Stimulated activated naive CD4-positive, alpha-beta T cell (primary cell): Measurements from ENCODE around the gene LDLRAD4.
"Not testable (repeated sequence)": the region's sequence is repeated elsewhere in the genome, so short reads cannot be mapped to it uniquely, and the experiment has no call there.

ENCODE experiments used
- DNase-seq, 6 experiments: peaks; one replicate each; lab custom pipeline; 2025; lab: John Stamatoyannopoulos, UW

The LDLRAD4 gene

DNA sequence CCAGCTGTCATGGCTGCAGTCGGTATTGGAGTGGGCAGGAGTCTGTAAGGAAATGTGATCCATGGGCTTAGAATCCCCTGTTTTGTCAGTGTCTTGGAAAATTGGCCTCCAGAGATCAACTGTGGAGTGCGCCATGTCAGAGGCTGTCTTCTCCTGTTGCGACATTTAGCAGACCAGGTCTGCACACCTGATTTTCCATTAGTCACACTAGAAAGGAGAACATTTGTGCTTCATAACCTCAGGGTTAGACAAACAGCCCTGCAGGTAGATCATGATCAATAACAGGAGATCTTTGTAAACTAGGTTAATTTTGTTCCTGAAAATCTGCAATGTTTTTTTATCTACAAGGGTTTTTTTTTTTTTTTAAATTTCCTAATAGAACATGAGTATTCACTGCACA is 28.0 kb downstream of the LDLRAD4 start:
- no peak for DNase-seq

DNA sequence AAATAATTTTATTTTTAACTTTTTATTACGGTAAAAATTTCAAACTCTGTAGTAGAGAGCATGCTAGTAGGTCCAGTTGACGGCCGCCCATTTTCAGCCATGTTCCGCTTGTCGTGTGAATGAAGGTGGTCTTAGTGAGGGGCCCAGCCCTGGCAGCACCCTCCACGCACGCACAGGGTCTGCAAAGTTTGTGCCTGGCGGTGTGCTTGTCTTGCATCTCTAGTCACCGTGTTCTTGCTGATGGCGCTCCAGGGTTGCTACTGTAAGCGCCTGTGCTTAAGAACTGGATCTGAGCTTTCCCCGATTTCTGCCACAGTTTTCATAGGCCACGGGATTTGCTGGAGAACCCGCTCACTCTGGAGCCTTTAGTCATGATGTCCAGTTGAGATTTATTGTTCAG is 28.9 kb downstream of the LDLRAD4 start:
- no peak for DNase-seq

DNA sequence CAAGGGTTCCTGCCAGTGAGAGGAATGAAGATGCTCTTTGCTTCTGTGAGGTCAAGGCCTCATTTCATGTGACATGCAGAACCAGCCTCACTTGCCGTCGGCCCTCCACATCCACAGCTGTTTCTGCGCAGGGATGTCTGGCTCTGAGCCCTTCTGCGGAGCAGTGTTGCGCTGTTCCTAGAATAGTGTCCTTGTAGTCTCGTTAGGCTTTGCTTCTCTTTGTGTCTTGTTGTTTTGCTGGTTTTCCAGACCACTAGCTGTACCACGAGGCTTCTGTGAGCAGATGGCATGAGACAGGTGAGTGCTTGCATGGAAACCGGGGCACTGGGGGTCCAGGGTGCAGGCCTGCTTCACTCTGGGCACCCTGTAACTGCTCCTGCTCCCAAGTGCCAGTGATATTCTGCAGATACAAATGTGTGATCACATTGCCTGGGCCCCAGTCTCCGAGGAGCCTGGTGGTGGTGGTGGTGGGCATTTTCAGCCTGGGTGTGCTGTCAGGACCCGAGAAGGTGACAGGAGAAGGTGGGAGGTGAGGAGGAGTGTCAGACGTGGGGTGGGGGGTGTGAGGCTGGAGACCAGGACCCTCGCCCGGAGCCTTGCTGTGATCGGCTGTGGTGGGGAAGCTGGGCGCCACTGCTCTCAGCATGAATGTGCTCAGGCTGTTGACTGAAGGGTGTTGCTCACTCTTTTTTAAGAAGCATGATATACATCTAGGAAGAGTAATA is 34.3 kb downstream of the LDLRAD4 start:
- DNase-seq: no peak

DNA sequence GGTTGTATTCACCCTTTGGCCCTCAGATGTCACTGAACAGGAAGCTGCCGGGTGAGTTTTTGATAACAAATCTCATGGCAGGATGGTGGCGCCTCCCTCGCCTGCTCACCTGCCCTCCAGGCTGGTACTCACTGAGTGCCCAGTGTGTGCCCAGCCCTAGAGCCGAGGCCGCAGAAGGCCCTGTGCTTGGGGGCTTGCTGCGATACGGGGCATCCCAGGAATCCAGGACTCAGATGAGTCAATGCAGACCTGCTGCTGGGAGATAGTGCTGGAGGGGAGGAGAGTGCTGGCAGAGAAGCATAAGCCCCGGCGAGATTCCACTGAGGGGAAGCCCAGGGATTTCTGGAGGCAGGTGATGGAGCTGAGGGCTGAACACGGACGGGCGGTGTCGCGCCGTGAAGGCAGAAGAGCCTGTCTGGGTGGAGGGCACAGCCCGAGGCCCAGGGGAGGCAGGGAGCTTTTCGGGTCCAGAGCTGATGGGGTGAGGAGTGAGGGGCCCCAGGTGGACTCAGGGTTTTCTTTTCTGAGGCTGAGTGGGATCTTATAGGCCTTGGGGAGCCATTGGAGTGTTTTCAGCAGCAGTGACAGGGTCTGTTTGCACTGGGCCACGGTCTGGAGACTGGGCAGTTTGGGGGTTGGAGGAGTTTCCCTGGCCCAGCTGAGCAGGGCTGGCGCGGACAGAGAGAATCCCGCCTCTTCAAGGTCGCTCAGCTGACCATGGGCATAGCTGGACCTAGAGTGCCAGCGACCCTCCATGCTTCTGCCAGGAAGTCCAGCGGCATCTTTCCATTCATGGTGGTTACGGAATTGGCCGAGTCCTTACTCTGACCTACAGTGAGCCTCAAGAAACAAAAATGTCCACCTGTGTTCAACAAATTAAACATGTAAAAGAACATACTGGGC is 35.5 kb downstream of the LDLRAD4 start:
- DNase-seq: no peak

DNA sequence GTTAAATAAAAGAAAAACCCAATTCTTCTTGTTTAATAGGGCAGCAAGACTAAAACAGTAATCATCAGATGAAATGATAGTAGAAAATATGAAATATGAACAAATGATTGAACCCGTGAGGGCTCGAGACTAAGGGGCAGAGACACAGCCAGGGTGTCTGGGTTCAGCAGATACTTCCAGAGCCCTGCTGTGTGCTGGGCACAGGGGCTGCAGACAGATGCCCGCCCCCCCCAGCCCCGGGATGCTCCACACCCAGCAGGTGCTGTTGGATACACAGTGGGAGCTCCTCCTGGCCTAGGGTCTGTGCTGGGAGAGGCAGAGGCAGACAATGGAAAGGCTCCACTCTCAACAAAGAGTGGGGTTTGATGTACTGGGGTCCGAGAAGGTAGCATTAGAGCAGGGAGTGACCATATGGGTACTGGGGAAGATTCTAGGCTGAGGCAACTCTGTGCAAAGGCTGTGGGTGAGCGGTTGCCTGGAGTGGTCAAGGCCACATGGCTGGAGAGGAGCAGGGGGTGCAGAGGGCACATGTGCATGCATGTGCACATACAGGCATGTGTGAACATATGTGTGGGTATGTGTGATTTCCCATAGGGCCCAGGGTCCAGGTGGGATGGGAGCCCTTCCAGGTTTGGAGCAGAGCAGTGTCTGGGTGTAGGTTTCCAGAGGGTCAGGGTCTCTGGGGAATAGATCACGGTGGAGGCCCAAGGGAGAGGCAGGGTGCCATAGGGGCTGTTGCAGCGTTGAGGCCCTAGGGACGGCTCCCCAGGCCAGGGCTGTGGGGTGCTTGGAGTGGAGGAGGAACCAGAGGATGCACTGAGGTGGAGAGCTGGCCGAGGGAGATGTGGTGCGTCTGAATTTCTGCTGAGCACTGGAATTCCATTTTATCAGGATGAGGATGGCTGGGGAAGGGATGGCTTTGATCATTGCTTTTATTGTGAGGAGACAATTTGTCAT is 36.7 kb downstream of the LDLRAD4 start:
- DNase-seq: no peak

DNA sequence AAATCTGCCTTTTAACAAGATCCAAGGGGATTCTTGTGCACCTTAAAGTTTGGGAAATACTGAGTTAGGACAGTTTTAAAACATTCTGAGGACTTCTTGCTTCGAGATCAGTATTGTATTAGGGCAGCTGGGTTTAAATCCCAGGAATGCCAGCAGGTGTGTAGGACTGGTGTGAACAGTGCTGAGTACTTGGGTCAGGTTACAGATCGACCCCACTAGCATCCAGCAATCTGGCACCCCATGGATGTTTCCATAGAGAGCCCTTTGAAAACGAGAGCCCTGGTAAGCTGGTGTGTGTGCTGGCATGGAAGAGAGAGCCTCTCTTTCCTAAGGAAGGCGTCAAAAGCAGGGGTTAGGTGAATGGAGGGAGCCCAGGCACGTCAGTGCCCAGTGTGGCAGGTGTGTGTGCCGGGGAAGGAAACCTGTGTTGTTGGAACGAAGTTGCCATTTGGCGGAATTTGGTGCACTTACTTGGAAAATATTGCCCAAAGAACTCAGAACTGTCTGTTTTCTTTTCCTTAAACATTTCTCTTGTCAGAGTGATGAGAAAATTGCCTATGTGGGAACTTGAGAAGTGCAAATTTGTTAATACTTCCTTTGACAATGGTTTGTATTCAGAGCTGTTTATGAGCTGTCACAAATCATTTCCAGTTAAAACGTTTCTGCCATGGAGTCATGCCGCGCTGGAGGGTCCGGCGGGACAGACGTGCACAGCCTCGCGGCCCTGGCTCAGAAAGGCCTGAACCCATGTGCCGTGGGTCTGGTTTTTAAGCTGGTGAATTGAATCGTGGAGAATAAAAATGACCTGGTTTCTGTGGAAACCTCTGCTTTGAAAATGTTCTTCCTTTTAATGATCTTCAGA is 38.1 kb downstream of the LDLRAD4 start:
- DNase-seq: no peak

DNA sequence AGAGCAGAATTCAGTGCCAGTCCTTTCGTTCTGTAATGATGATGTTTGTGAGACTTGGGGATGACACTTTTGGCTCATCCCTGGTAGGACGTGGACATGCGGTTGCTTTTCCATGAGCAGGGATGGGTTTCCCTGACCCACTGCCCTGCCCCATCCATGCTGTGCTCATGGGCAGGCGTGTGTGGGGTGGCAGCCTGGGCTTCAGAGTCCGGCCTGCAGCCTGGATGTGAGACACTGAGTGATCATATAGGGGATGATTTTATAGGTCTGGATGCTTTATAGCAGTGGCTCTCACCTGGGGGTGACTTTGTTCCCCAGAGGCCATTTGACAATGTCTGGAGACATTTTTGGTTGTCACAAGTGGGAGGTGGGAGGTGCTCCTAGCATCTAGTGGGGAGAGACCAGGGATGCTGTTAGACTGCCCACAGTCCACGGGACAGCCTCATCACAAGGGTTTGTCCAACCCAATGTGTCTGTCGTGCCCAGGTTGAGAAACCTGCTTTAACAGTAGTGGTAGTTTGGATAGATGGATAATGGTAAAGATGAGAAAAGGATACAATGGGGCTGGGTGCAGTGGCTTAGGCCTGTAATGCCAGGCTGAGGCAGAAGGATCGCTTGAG is 38.9 kb downstream of the LDLRAD4 start:
- no peak for DNase-seq

DNA sequence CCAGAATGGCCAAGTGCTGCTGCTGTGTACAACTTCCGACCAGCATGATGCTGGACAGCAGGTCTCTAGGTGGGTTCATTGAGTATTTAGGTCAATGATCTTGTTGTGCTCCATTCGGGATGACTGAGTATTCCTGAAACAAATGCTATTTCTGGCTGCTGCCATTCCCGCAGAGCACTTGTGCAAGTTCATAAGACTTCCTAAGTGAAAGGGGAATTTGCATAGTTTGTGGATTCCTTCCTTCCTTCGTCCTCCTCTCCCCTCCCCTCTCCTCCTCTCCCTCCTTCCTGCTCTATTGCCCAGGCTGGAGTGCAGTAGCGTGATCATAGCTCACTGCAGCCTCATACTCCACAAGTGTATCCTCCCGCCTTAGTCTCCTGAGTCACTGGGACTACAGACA is 40.4 kb downstream of the LDLRAD4 start:
- no peak for DNase-seq

DNA sequence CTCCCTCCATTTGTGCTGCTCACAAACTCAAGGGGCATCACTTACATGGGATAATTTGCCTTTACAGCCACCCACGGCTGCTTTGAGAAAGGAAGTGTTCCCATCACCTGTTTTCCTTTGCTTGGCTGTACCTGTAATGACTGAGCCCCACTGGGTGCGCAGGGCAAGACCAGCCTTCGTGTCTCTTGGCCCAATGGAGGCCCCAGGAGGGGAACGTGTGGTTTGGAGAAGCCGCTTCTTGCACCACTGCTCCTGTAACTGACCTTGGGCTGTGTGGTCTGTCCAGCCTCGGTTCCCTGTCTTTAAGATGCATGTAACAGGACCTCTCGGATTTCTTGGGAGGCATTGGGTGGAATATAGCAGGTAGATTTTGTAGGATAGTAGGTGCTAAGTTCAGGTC is 41.1 kb downstream of the LDLRAD4 start:
- DNase-seq: no peak

DNA sequence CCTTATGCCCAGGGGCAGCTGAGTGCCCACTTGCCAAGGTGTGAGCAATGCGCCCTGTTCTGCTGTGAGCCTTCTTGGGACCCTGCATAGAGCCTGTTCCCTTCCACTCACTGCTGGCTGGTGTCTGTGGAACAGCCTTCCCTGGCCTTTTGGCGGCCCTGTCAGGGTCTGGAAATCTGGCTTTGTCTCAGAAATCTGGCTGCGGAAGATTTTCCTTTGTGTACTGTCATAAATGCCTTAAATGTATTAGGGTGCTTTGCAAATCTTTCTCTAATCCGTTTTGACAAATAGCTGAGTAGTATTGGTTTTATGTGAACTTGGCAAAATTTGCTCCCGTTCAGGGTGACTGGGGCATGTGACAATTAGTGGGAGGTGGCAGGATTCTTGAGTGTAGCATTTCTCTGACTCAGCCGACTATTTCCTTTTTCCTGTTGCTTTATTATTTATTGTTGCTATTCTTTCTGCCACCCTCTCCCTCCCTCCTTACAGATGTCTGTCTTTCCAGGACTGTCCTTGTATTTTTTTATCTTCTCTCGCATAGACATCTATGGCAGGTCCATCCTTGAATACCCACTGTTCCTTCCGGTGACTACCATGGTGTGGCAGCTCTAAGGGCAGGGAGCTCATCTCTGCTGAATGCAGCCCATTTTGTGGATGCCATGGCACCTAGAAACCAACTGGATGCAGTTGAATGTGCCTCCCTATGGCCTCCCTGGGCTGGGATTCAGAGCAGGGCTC is 41.8 kb downstream of the LDLRAD4 start:
- no peak for DNase-seq

DNA sequence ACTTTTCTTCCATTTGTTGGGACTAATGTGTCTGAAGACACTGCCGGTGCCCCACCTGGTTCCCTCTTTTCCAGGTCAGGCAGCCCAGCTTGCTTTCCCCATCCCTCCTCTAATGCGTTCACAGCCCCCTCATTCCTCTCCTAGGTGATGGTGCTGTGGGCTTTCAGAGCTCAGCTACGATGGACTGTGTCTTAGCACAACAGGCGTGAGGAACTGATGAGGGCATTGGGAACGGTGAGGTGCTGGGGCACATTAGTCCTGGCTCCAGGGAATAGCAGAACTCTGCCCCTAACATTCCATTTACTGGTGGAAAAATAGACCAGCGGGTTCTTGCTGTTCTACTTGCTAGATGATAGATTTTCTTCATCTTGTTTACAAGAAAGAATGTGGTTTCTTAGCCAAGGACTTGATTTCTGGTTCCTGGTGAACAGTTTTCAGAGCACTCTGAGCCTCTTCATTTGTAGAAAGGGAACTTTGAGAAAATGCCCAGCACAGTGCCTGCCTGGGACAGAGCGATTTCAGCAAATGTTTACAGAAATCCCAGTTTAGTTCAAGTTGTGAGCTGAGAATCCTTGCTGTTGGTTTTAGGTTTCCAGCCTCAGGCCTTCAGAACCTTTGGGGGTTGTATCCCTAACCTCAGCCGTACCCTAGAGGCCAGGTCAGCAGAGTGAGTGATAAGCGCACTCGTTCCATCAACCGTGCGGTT is 42.5 kb downstream of the LDLRAD4 start:
- peak in 1 of 6 experiments; percentile 11 for DNase-seq

DNA sequence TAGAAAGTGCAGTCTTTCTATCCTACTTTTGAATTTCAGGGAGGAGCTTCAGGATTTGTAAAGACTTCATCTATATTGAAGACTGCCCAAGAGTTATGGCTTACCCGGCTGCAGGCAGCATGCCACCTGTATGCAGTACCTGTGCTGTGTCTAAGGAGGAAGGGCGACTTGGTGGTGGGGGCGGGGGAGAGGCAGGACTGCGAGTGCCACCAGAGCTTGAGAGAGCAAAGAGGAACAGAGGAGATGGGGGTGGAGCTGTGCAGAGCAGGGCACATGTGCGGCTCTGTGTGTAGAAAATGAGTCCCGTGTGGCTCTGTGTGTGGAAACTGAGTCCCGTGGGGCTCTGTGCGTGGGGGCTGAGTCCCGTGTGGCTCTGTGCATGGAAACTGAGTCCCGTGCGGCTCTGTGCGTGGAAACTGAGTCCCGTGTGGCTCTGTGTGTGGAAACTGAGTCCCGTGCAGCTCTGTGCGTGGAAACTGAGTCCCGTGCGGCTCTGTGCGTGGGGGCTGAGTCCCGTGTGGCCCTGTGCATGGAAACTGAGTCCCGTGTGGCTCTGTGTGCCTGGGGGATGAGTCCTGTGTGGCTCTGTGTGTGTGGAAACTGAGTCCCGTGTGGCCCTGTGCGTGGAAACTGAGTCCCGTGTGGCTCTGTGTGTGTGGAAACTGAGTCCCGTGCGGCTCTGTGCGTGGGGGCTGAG is 43.2 kb downstream of the LDLRAD4 start:
- DNase-seq: peak in 3 of 6 experiments; percentile 6 to 18 (median 11)

DNA sequence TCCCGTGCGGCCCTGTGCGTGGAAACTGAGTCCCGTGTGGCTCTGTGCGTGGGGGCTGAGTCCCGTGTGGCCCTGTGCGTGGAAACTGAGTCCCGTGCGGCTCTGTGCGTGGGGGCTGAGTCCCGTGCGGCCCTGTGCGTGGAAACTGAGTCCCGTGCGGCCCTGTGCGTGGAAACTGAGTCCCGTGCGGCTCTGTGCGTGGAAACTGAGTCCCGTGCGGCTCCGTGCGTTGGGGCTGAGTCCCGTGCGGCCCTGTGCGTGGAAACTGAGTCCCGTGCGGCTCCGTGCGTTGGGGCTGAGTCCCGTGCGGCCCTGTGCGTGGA is 43.8 kb downstream of the LDLRAD4 start:
- not testable (repeated sequence) for DNase-seq

DNA sequence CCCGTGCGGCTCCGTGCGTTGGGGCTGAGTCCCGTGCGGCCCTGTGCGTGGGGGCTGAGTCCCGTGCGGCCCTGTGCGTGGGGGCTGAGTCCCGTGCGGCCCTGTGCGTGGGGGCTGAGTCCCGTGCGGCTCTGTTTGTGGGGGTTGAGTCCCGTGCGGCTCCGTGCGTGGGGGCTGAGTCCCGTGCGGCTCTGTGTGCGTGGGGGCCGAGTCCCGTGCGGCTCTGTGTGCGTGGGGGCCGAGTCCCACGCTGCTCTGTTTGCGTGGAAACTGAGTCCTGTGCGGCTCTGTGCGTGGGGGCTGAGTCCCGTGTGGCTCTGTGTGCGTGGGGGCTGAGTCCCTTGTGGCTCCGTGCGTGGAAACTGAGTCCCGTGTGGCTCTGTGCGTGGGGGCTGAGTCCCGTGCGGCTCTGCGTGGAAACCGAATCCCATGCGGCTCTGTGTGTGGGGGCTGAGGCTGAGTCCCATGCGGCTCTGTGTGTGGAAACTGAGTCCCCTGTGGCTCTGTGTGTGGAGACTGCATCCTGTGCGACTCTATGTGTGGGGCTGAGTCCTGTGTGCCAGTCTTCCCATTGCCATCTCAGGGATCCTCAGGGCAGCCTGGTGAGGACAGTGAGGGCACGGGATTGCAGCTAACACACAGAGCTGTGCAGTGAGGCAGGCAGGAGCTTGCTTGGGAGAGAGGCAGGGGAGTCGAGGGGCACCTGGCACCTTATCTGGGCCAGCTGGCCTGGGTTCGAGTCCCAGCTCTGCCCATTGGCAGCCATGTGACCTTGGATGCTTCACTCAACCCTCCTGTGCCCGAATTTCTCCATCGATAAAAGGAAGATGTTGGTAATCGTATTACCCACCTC is 44.5 kb downstream of the LDLRAD4 start:
- no peak for DNase-seq

DNA sequence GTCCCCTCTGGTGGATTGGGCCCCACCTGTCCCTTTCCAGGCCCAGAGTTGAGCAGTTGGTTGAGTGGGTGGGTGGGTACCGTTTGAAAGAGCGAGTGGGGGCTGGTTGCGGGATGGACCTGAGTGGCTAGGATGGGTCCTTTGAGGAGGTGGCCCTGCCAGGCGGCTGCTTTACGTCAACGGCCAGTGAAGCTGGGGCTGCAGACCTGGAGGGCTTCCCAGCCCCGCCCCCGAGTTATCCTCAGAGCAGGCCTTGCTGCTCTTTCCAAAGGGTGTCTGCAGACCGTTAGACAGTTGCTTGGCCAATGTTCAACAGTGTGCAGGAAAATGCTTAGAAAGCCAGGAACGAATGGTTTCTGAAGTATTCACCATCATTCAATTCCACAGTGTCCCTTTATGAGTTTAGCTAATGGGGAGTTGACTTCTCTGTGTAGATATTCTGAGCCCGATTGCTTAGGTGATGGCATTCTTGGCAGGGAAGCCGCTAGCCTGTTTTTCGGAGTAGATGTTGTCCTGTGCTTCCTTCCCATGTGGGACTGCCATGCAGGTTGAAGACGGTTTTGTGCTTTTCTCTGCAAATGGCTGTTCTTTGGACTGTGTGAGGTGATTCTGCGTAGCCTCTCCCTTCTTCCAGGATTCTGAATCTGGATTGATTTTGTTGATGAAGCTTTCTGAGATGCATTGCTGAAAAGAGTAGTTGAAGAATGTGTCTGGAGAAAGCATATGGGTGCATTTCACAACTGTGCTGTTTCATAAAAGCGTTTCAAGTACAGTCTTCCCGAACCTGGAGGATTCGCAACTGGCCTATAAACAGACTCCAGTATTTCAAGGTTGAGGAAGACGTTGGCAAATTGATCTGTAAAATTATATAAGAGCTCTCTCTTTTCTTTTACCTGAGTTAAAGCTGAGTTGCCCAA is 45.8 kb downstream of the LDLRAD4 start:
- no peak for DNase-seq

DNA sequence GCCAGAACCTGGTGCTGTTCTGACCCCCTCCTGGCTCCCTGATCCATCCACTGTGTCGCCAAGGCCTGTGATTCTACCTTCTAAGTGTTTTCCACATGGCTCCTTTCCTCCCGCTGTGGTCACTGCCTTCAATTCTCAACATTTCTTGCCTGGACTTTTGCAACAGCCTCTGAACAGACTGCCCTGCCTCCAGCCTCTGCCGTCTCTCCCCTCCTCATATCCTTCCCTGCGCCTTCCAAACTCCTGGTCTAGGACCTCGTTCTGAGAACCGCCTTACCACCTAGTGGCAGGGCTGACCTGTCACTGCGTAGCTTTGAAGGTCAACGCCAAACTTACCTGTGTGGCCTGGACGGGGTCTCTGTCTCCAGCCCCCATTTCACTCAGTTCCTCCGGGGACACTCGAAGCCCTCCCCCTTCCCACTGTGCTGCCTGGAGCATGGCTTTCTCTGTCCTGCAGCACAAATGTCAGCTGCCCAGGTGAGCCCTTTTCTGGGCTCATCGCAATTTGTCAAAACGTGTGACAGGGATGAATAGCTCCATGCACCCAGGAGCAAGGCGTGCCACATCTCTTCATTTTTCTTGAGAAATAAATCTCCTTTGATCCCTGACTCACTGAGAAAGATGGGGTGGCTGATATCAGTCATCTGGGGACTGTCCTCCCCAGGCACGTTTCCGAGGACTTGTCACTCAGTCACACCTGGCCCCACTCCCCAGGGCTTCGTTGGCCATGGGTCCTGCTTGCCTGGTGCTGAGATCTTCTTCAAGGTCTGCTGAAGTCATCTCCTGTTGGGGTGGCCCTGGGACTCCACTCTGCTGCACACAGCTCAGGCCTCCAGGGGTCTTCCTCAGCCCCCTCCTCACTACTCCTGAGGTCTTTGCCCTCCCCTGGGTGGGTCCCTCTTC is 46.7 kb downstream of the LDLRAD4 start:
- no peak for DNase-seq
